GM21717 (cell line): Measurements from ENCODE around the gene MAP2K5.

Experiments
- ATAC-seq: cut with Tn5 transposase; IDR thresholded peaks from one replicate; pipeline ENCODE4 v1.9.1; 2021; ENCODE audit warnings: mild to moderate bottlenecking, moderate library complexity; ENCODE audit not compliant: unreplicated experiment

MAP2K5 gene

GRCh38 chr15:67716171-67716570, 173.7 kb downstream of the MAP2K5 start:
- no peak for ATAC-seq

- ATAC-seq: no peak
These were observed 175.3 kb downstream of the MAP2K5 start for GRCh38 chr15:67717776-67718175.

- no peak for ATAC-seq
These were observed 176.9 kb downstream of the MAP2K5 start for GRCh38 chr15:67719330-67719959.

GRCh38 chr15:67720556-67721175, 178.2 kb downstream of the MAP2K5 start:
- no peak for ATAC-seq

- ATAC-seq: no peak
These were observed 179.7 kb downstream of the MAP2K5 start for GRCh38 chr15:67722030-67722817.

GRCh38 chr15:67723294-67724024, 181.0 kb downstream of the MAP2K5 start:
- no peak for ATAC-seq

GRCh38 chr15:67724691-67725375, 182.3 kb downstream of the MAP2K5 start:
- ATAC-seq: no peak

GRCh38 chr15:67730135-67730534, 187.6 kb downstream of the MAP2K5 start:
- no peak for ATAC-seq

GRCh38 chr15:67731112-67731721, 188.7 kb downstream of the MAP2K5 start:
- no peak for ATAC-seq

- ATAC-seq: no peak
These were observed 189.7 kb downstream of the MAP2K5 start for GRCh38 chr15:67732164-67732563.

- ATAC-seq: no peak
These were observed 190.3 kb downstream of the MAP2K5 start for GRCh38 chr15:67732671-67733374.

- no peak for ATAC-seq
These were observed 193.4 kb downstream of the MAP2K5 start for GRCh38 chr15:67735896-67736295.

- no peak for ATAC-seq
These were observed 194.3 kb downstream of the MAP2K5 start for GRCh38 chr15:67736810-67737209.

GRCh38 chr15:67738056-67738455, 195.6 kb downstream of the MAP2K5 start:
- ATAC-seq: no peak

GRCh38 chr15:67740405-67740804, 197.9 kb downstream of the MAP2K5 start:
- ATAC-seq: no peak

GRCh38 chr15:67741308-67741707, 198.8 kb downstream of the MAP2K5 start:
- ATAC-seq: no peak

GRCh38 chr15:67743558-67743957, 201.1 kb downstream of the MAP2K5 start:
- ATAC-seq: no peak

- no peak for ATAC-seq
These were observed 202.0 kb downstream of the MAP2K5 start for GRCh38 chr15:67744331-67745072.
